Activated CD8-positive, alpha-beta memory T cell treated with anti-CD3 and anti-CD28 coated beads, Interleukin-2, amount 50 U/mL, for 1 hour (primary cell): ENCODE measurements around the gene NCAN.
"Not testable (repeated sequence)": the region's sequence is repeated elsewhere in the genome, so short reads cannot be mapped to it uniquely, and the experiment has no call there.

Experiments used
- DNase-seq: peaks from one replicate; pipeline ENCODE4 v3.0.0-alpha.2; 2020; ENCODE audit errors: extremely low read depth

The NCAN gene

DNA sequence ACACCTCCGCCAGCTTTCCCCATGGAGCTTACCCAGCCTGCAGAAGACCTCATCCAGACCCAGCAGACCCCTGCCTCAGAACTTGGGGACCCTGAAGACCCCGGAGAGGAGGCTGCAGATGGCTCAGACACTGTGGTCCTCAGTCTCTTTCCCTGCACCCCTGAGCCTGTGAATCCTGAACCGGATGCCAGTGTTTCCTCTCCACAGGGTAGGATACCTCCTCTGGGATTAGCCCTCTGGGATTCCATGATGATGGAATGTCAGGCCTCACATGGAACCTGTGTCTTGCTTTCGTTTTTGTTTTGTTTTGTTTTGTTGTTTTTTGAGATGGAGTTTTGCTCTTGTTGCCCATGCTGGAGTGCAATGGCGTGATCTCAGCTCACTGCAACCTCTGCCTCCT lies 17.8 kb upstream of the NCAN start:
- no peak for DNase-seq

DNA sequence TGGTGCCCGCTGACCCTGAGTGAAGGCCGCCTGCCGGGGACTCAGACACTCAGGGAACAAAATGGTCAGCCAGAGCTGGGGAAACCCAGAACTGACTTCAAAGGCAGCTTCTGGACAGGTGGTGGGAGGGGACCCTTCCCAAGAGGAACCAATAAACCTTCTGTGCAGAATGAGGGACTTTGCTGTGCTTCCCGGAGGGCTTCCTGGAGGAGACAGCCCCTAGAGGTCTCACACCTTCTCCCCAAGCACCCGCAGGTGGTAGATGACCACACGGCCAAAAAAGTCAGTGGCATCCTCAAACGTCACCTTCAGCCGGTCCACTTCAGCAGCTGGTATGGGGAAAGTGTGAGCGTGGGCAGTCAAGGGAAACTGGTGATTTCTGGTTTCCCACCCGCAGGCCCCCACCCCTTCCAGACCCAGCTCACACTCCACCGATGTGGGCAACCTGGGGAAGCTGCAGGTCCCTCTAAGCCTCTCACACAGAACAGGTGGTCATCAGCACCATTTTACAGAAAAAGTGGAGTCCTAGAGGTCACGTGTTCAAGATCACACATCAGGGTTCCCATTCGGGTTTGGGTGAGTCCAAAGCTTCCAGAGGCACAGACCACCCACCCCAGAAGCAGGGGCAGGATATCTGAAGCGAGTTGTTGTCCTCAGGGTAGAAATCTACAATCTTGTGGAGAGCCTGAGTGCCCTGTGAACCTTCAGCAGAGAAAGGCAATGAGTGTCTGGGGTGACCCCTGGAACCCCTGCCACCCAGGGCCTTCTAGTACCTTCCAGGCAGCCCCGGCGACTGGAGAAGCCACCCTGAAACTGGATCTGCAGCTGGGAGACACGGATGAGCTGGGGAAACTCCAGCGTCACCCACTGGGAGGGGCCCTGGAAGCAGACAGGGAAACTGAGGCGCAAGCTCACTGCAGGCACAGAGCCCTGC lies 9.8 kb upstream of the NCAN start:
- no peak for DNase-seq

DNA sequence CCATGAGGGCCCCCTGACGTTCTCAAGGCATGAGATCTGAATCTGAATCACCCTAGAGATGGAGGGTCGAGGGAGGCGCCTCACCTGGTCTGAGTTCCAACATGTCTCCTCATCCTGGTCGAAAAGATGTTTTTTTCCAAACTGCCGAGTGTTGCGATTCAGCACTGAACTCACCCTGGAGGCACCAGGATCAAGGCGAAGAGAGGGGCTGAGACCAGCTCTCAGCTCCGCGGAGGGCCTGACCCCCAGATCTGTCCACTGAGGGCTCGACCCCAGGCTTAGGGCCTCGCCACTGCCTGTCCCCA lies 9.1 kb upstream of the NCAN start:
- DNase-seq = no peak

DNA sequence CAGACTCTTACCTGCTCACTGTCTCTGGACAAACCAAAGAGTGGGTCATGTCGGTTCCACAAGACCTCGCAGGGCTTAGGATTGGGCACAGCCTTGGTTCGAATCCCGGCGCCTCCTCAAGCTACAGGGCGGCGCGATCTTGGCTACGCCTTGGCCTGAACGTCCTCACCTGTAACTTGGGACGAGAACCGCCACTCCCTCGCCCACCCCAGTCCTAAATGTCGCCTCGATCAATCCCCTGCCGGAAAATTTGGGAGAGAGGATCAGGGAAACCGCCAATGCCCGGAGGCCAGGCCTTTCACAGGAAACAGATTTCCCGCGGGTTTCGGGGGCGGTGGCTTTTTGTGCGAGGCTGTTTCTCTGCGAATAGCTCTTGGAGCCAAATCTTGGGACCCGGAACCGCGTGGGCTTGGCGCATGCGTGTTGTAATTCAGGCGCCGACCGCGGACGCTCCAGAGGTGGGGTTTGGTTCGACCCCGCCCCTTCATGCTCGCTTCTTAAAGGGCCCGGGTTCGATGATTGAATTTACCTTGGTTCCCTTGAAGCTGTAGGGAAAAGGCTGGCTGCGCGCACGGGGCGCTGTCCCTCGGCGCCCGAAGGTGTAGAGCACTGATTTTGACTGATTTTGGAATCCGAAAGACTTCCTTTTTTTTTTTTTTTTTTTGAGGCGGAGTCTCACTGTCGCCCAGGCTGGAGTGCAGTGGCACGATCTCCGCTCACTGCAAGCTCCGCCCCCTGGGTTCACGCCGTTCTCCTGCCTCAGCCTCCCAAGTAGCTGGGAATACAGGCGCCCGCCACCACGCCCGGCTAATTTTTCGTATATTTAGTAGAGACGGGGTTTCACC lies 8.5 kb upstream of the NCAN start, which contains the start of gene NR2C2AP:
Gene NR2C2AP, minus strand, starts transcription at position 403 of the 845 bp plus-strand sequence. Its CDS starts 354 bp downstream, at position 49.
- DNase-seq = peak; percentile 76

DNA sequence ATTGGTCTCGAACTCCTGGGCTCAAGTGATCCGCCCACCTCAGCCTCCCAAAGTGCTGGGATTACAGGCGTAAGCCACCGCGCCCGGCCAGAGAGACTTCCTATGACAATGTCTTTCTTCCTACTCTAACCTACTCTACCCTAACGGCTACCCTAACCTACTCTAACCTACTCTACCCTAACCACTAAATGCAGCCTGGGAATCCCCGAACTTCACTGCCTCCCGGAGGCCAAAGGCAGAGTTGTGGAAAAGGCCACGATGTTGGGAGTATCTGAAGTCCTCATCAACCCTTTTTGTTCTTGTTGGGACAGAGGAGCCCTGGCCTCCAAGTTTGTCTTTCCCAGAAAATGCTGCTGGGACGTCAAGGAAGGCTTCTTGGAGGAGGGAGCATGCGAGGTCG lies 7.6 kb upstream of the NCAN start:
- DNase-seq = no peak

DNA sequence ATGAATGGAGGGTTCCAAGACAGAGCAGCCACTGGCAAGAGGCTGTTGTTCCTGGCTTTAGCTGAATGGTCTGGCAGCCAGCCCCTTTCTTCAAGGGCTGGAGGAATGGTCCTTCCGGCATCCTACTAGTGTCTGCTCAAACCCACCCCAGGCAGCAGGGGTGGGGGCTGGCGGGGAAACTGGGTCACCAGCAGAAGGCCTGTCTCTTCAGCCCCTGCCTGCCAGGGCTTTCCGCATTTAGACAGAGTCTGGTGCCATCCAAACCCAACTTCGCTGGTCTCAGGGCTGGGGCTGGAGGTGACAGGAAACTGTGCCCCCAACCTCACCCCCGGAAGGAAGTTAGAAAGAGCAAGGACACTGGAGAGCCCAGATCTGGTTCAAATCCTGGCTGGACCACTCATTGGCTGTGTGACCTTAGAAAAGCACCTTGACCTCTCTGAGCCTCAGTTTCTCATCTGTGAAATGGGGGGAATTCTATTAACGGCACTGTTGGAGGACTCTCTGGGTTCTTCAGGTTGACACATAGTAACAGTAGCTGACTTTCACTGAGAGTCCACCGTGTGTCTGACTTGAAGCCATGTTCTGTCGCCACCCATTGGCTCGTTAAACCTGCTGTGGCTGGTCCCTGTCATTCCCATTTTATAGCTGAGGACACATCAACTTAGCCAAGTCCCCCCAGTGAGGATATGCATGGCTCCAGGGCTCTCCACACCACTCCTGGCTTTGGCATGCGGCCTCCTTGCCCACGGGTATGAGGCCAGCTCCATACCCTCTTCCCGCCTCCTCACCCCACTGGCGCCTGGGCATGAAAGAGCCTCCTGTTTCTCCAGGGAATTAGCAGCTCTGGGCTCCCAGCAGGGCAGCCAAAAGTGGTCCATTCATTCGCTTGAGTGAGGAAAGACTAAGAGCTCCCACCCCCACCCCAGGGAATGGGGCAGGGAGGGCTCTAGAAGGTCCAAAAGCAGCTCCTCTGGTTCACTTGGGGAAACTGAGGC lies 6.0 kb upstream of the NCAN start:
- no peak for DNase-seq

DNA sequence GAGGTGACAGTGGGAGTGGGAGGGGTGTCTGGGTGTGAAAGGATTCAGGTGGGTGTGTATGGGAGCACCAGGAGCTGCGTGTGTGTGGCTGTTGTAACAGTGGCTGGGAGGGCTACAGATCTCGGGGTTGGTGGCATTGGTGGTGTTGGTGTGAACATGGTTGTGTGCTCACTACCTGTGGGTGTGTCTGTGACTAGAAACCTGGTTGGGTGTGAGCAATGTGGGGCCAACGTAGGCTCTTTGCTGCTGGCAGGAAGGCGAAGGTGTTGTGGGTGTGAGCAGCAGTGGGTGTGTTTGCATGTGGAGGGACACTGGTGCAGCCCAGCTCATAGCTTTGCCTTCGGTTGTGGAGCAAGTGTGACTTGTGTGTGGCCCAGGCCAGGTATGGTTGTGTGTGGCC lies 4.8 kb upstream of the NCAN start:
- no peak for DNase-seq

DNA sequence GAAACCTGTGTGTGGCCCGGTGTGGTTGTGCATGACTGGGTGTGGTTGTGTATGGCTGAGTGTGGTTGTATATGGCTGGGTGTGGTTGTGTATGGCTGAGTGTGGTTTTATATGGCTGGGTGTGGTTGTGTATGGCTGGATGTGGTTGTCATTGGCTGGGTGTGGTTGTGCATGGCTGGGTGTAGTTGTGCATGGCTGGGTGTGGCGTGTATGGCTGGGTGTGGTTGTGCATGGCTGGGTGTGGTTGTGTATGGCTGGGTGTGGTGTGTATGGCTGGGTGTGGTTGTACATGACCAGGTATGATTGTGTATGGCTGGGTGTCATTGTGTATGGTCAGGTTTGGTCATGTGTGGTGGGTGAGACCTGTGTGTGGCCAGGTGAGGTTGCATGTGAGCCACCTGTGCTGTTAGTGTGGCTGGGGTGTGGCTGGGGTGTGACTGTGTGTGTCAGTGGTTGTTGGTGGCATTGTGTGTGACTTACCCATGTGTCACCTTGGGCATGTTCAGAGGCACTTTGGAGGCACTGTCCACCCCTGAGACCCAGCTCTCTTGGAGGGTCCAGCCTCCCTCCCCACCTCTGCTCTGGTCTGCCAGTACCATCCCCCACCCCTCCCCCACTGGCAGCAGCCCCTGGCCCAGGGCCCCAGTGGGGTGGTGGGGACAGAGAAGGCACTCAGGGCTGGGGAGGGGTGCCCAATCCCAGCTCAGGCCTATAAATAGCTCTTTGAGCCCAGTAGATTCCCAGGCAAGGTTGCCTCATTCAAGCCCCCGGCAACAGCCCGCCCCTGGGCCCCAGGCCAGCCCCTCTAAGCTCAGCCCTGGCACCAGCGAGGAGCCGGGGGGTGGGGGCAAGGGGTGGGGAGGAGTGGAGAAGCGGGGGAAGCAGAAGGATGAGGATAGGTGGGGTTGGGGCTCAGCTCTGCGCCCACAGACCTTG lies 3.9 kb upstream of the NCAN start:
- DNase-seq = no peak

DNA sequence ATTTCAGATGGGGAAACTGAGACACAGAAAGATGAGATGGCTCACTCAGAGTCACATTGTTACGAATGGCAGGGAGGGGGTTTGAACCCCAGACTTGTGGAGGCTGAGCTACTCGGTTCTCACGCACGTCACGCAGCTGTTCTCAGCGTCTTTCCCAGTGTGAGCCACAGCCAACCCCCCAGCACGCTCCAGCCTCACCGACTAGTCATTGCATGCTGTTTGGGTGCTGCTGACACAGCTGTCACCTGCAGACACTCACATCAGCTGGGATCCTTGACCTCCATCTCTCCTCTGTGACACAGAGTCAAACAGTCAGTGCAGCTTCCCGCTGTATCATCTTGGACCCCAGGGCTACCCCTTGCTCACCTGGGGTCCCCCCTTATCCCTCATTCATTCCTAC lies 2.4 kb upstream of the NCAN start:
- DNase-seq = no peak

DNA sequence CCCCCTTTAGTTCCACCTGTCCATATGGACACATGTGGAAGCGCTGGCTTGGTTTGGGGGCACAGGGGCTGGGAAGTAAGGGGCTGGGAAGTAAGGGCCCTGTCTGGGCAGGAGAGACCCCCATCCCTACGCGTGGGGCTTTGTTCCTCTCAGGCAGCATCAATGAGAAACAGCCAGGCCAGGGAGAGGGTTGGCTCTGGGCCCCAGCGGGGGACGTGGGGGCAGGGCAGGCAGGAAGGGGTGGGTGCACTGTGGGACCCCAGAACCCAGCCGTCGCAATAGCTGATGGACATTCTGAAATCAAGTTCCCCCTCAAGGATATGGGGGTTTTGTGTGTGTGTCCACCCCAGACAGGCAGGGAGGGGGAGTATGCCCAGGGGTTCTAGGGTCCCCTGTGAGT lies 1.2 kb downstream of the NCAN start:
- DNase-seq = no peak

DNA sequence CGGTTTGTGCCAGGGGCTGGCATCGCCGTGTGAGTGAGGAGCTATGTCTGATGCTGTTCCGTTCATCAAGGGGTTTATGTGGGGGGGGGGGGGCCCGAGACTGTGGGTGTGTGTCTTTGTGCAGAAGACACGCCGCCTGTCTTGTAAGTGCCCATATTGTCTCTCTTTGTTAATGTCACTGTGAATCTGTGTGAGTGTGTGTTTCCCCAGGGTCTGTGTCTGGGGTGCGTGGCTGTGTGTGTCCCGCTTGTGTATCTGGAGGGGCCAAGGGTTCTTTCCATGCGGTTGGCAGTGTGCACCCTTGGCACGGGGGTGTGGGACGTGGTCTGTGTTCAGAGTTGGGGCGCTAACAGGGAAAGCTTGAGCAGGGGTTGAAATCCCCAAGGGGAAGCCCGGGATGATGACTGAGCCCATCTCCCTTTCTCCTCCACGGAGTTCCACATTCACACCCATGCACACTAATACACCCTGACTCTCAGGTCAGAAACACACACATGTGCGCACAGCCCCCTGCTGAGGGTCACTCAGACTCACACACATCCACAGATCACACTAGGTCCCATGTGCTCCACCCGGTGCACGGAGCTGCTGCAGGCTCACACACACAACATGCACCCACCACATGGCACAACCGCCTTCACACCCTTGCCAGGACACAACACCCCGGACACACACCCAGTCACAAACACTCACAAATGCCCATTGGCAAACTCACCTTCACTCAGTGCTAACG lies 1.8 kb downstream of the NCAN start:
- DNase-seq = no peak

DNA sequence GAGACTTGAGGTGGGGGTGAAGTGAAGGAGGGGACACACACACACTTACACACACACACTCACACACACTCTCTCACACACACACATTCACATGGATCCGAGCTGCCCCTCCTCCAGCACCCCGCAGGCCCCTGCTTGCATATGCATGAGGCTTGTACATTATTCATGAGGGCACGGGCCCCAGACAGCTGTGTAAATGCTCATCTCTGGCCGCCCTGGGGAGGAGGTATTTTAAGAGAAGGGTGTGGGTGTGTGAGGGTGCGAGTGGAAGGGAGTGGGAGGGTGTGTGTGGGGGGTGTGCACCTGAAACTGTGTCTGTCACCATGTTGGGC lies 2.4 kb downstream of the NCAN start:
- DNase-seq = no peak

DNA sequence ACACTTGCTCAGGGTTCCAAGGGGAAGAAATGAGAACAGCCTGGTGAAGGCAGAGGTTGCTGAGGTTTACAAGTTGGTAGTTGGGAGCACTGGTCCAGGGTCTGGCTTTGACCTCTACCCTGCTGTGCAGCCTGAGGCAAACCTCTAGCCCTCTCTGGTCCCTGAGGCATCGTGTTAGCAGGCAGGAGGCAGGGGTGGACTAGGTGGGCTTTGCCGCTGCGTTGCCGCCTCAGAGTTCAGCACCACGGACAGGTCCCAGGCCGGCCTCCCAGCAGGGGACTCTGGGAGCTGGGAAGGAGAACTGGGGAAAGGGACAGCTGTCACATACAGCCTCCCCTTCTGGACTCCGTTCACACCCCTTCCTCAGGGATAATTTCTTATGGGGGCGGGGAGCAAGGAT lies 3.1 kb downstream of the NCAN start:
- DNase-seq = no peak

DNA sequence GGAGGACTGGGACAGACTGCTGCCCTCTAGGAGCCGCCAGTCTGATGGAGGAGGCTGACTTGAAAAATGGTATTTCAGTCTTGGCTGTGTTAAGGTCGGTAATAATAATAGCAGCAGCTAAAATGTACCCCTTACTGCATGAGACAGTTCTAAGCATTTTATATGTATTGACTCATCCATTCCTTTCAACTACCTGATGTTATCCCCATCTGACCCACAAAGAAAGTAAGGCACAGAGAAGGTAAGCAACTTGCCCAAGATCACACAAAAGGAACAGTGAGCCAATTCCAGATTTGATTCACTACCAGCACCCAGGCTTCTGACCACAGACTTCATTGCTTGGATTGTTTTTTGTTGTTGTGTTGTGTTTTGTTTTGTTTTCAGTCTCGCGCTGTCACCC lies 4.0 kb downstream of the NCAN start:
- no peak for DNase-seq

DNA sequence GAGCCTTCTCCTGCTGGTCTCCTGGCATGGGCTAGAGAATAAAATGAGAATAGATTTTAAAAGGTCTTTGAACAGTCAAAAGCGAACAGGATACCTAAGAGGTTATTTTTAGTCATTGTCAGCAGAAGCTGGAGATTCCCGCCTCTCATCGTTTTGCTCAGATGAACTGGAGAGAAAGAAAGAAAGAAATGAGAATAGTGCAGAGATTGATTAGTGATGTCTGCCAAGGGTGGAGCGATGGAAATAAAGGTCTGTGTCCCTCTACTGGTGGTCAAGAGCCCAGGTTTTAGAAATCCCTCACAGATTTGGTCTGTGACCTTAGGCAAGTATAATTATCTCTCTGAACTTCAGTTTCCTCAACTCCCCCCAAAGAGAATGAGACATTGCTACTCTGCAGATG lies 5.3 kb downstream of the NCAN start:
- no peak for DNase-seq

DNA sequence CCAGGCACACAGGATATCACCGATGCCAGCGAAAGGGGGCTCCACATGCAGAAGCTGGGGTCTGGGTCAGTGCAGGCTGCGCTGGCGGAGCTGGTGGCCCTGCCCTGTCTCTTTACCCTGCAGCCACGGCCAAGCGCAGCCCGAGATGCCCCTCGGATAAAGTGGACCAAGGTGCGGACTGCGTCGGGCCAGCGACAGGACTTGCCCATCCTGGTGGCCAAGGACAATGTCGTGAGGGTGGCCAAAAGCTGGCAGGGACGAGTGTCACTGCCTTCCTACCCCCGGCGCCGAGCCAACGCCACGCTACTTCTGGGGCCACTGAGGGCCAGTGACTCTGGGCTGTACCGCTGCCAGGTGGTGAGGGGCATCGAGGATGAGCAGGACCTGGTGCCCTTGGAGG lies 7.2 kb downstream of the NCAN start:
- DNase-seq = no peak

DNA sequence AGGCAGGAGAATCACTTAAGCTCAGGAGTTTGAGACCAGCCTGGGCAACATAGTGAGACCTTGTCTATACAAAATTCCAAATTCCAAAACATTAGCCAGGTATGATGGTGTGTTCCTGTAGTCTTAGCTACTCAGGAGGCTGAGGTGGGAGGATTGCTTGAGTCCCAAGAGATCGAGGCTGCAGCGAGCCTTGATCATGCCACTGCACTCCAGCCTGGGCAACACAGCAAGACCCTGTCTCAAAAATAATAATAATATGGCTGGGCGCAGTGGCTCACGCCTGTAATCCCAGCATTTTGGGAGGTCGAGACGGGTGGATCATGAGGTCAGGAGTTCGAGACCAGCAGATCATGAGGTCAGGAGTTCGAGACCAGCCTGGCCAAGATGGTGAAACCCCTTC lies 9.2 kb downstream of the NCAN start:
- DNase-seq = not testable (repeated sequence)

DNA sequence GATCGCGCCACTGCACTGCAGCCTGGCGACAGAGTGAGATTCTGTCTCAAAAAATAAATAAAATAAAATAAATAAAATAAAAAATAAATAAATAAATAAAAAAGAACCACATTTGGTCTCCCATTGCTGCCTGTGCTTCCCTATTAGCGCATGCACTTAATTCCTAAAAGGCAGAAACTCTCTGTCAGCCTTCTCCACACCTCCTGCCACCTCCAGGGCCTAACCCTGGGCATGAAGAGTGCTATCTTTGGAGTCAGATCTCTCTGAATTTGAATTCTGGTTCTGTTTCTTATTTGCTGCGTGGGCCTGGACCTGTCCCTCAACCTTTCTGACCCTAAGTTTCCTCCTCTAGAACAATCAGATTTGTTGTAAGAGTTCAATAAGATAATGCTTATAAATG lies 11.3 kb downstream of the NCAN start:
- no peak for DNase-seq

DNA sequence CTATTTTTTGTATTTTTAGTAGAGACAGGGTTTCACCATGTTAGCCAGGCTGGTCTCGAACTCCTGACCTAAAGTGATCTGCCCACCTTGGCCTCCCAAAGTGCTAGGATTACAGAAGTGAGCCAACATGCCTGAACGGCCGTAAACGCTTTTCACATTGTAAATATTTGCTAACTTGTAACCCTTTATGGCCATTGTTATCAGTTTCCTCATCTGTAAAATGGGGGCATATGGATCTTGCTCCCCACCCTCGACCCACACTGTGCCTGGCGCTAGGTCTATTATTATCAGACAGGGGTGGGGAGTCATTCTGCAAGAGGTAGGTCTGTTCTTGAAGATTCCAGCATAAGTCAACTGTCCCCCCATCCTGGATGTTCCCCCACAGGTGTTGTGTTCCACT lies 11.9 kb downstream of the NCAN start:
- DNase-seq = no peak
